SU-DHL-6 (cell line): ENCODE results near the gene FXYD2.

Experiments
- EZH2phosphoT487 ChIP-seq: fragments of 200-600 bp; sonication (generic), shearing (Covaris generic); conservative IDR thresholded peaks from 2 replicates; pipeline ENCODE4 v1.6.1; 2018; ENCODE audit warnings: mild to moderate bottlenecking, antibody characterized with exemption, low read length, moderate library complexity, mixed read lengths
- TF ChIP-seq, protein P1 (sequence below): fragments of 200-600 bp; sonication (generic); IDR thresholded peaks from one replicate; pipeline ENCODE4 v1.5.1; 2017; ENCODE audit warnings: antibody characterized with exemption, mild to moderate bottlenecking, low read length, moderate library complexity; ENCODE audit not compliant: insufficient read depth, poor library complexity, severe bottlenecking

- TF ChIP-seq, protein P1, sequence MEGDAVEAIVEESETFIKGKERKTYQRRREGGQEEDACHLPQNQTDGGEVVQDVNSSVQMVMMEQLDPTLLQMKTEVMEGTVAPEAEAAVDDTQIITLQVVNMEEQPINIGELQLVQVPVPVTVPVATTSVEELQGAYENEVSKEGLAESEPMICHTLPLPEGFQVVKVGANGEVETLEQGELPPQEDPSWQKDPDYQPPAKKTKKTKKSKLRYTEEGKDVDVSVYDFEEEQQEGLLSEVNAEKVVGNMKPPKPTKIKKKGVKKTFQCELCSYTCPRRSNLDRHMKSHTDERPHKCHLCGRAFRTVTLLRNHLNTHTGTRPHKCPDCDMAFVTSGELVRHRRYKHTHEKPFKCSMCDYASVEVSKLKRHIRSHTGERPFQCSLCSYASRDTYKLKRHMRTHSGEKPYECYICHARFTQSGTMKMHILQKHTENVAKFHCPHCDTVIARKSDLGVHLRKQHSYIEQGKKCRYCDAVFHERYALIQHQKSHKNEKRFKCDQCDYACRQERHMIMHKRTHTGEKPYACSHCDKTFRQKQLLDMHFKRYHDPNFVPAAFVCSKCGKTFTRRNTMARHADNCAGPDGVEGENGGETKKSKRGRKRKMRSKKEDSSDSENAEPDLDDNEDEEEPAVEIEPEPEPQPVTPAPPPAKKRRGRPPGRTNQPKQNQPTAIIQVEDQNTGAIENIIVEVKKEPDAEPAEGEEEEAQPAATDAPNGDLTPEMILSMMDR, result no peak
- TF ChIP-seq EZH2phosphoT487, result no peak
Measured at GRCh38 chr11:117866526-117866925, 42.0 kb upstream of the FXYD2 start.
